ENCODE results near the gene CCDC191.

CCDC191 gene

GRCh38 chr3:114058646-114059045, 2.3 kb upstream of the CCDC191 start:
- no peak for DNase-seq

DNA sequence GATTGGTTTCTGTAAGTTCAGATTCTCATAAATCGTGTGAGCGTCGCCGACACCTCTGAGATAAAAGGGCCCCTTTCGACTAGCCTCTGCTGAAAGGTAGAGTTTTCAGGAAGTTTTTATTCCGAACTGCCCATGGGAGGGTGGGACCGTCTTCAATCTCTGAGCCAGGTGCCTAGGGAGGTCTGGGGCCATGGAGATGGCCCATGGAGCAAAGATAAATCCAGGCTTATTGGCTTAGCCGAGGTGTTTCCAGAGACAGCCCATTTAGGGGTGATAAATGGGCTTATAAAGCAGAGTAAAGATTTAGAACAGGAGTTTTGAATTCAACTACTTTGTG, 653 bp upstream of the CCDC191 start:
- no peak for DNase-seq

GRCh38 chr3:114052216-114052615, 4.1 kb downstream of the CCDC191 start:
- no peak for DNase-seq

GRCh38 chr3:114043205-114043604, 13.1 kb downstream of the CCDC191 start:
- no peak for DNase-seq

DNA sequence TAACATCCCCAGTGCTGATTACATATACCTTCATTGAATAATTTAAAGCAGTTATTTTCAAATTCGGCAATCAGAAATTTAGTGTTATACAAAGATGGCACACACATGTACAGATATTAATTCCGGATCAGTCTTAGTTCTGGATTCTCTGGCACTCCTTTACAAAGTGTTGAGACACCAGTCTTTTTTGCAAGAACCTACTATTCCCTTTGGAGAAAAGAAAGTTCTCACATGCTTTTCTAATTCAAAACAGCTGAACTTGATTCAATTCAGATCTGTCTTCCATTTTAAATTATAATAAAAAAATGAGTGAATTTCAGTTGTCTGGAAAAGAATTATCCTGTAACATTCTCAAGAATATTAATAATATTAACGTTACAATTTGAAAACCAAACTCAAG, 20.4 kb downstream of the CCDC191 start:
- DNase-seq = no peak

- DNase-seq = no peak
Observed at GRCh38 chr3:114034787-114035545, 21.4 kb downstream of the CCDC191 start.

DNA sequence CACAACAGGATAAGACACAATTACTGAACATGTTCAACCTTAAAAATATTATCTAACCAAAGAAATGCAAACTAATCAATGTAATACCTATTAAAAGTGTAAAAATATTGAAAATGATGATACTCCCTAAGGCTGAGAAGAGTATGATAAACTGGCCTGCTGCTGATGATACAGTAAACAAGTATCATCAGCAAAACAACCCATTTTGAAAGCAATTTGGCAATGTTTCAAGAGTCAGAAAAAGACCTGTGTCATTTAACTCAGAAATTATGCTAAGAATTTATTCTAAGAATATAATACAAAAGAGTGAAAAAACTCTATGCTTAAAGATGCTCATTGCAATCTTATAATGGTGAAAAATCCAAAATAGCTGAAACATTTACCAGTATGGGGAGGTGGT, 22.1 kb downstream of the CCDC191 start:
- DNase-seq = no peak

- no peak for DNase-seq
Observed at GRCh38 chr3:114033721-114034120, 22.6 kb downstream of the CCDC191 start.

- no peak for DNase-seq
Observed at GRCh38 chr3:114026331-114026730, 30.0 kb downstream of the CCDC191 start.

GRCh38 chr3:114025451-114025850, 30.9 kb downstream of the CCDC191 start:
- no peak for DNase-seq

- DNase-seq = no peak
Observed at GRCh38 chr3:114022145-114022802, 34.1 kb downstream of the CCDC191 start.

DNA sequence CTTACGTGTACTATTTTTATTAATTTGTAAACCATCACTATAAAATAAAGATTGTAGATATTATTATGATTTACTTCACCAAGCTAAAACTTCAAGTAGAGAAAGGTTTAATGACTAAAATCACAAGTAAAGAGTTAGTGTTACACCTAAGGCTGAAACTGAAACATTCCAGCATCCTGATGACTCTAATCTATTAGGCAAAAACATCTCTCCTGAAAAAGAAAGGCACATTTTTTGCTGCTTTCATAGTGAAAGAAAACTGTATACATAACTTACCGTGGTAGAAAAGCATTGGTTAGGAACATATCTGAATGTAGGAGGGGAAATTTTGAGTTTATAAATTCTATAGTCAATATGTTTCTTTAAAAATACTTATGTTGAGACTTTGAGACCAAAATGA, 35.4 kb downstream of the CCDC191 start:
- DNase-seq = no peak

GRCh38 chr3:114019486-114019885, 36.8 kb downstream of the CCDC191 start:
- DNase-seq = no peak

- no peak for DNase-seq
Observed at GRCh38 chr3:114014211-114014610, 42.1 kb downstream of the CCDC191 start.

GRCh38 chr3:114011059-114011797, 45.1 kb downstream of the CCDC191 start:
- no peak for DNase-seq

DNA sequence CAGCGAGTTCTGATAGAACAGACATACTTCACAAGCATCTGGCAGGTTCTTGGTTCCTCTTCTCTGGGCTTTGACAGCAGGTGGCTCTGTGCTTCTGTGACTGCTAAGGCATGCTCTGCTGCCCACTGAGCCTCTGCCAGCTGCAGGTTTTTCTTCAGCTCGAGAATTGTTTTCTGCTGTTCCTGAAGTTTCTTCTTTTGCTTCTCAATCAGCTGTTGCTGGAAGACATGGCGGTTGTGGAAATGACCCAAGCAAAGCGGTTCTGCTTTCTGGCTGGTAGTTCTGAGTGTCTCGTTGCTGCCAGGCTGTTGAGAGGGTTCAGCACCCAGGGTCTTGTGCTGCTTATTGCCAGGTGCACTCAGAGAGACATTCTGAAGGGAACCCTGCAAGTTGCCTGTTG, 50.8 kb downstream of the CCDC191 start:
- DNase-seq = no peak

DNA sequence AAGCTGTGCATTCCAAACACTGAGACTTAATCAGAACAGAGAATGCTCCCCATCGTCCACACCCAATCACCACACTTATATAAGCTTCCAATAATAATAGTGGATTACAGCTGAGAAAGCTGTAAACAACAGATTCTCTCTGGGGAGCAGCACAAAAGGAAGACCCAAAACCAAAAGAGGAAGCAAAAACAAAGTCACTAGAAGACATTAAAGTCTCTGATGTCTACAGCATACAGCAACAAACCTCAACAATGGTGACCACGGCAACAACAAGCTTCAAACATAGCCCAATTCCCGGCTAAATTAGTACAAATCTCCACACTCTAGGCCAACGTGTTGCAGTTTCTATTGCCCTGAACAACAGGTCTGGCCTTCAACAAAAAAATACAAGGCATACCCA, 70.8 kb downstream of the CCDC191 start:
- DNase-seq = no peak

DNA sequence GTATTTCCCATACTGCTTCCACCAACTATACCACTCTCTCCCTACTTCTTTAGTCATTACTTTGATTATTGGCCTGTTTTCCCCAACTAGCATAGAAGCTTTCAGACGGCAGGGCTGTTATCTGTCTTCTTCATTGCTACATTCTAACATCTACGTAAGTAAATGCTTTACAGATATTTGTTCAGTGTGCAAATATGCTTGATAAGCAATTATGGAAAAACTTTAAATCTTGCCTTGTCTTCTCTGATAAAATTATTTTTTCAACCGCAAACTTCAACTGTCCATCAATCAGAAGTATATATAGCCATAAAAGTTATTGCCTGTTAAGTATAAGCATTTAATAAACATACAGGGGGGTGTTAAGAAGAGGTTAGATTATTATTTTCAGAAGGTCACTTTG, 72.8 kb downstream of the CCDC191 start:
- no peak for DNase-seq

GRCh38 chr3:113981803-113982202, 74.5 kb downstream of the CCDC191 start:
- no peak for DNase-seq

GRCh38 chr3:113979916-113980315, 76.4 kb downstream of the CCDC191 start:
- DNase-seq = no peak

GRCh38 chr3:113977822-113978221, 78.5 kb downstream of the CCDC191 start:
- no peak for DNase-seq

GRCh38 chr3:113968986-113969385, 87.3 kb downstream of the CCDC191 start:
- peak in 1 of 2 experiments; percentile 14 for DNase-seq

DNA sequence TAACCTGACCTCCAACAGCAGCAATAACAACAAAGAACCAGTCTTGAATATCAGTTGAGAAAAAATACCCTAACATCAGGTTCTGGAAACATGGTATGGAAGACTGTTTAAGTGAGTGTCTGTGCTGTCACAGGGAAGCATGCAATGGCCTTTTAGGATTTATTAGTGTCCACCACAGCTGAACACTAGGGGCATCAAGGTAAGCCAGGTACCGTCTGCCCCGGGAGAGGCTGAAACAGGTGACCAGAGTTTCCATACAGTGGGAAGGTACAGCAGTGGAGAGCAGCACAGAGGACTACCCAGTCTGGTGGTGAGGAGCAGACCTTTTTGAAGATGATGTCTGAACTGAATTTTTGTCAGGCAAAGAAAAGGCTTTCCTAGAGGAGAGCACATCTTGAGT, 90.2 kb downstream of the CCDC191 start:
- DNase-seq = no peak

DNA sequence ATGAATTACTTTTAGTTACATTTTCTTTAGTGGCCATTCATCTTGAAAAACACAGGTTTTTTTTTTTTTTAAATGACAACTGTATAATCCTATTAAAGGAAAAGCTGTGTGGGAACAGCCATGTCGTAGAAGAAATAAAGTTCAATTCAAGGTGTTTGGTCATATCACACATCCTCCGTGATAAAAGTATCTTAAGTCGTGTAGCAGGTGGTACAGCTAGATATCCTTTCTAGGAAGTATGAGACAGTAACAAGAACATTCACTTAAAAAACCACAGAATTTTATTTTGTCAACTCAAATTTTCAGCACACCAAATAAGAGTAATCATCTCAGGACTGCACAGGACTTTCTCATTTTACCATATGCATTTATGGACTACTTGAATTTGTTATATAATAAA, 92.4 kb downstream of the CCDC191 start:
- no peak for DNase-seq
